Measurements from ENCODE around the gene FSTL4. TPM values are rescaled to one million over a fixed set of nuclear protein-coding genes. Genes with fewer than 3 reads are reported as not detected.

Gene FSTL4
- total RNA-seq, 1 experiment from 2014 or later = not detected

GRCh38 chr5:133444711-133445110 lies 167.6 kb downstream of the FSTL4 start:
- H3K27me3 ChIP-seq (ENCODE audit: insufficient read depth, low read depth) = no peaks in the 10 kb centered on the region
- no peak overlapping the region for H3K4me2 ChIP-seq
- H3K27ac ChIP-seq = no peak overlapping the region
- BruUV-seq (replicated peaks) = no TSS peak
- intact Hi-C loops (cut with micrococcal nuclease; ENCODE audit: unreplicated experiment) = no loop called here
- no peaks in the 10 kb centered on the region for H4K20me1 ChIP-seq (ENCODE audit: insufficient read depth)
- no peaks in the 10 kb centered on the region for H3K9me3 ChIP-seq (ENCODE audit: insufficient read depth, low read depth)
- no peak for TF ChIP-seq EZH2 (IDR thresholded peaks at IDR 0.05; ENCODE audit: low read depth)
- TF ChIP-seq, protein P1, sequence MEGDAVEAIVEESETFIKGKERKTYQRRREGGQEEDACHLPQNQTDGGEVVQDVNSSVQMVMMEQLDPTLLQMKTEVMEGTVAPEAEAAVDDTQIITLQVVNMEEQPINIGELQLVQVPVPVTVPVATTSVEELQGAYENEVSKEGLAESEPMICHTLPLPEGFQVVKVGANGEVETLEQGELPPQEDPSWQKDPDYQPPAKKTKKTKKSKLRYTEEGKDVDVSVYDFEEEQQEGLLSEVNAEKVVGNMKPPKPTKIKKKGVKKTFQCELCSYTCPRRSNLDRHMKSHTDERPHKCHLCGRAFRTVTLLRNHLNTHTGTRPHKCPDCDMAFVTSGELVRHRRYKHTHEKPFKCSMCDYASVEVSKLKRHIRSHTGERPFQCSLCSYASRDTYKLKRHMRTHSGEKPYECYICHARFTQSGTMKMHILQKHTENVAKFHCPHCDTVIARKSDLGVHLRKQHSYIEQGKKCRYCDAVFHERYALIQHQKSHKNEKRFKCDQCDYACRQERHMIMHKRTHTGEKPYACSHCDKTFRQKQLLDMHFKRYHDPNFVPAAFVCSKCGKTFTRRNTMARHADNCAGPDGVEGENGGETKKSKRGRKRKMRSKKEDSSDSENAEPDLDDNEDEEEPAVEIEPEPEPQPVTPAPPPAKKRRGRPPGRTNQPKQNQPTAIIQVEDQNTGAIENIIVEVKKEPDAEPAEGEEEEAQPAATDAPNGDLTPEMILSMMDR (conservative IDR thresholded peaks at IDR 0.05) = no peak
- peaks cover 6% of the 10 kb centered on the region; the same call in 1 of the 2 replicates for H3K4me1 ChIP-seq (replicated peaks; ENCODE audit: insufficient read depth)
- no peaks in the 10 kb centered on the region for H3K9me2 ChIP-seq (ENCODE audit: insufficient read depth)
- DNase-seq = no peak
- H2AFZ ChIP-seq = no peak overlapping the region
- POLR2A ChIA-PET (ENCODE audit: unreplicated experiment) = no interaction called here
- H3K79me2 ChIP-seq (ENCODE audit: low read depth) = no peaks in the 10 kb centered on the region
- no peak overlapping the region for H3K4me3 ChIP-seq
- CTCF ChIA-PET = no interaction called here
- no peaks in the 10 kb centered on the region for H3F3A ChIP-seq (ENCODE audit: insufficient read depth, low read depth)
- no peaks in the 10 kb centered on the region for H3K36me3 ChIP-seq (ENCODE audit: low read depth)

GRCh38 chr5:133441166-133441815 lies 171.1 kb downstream of the FSTL4 start:
- no peak overlapping the region for H2AFZ ChIP-seq
- H4K20me1 ChIP-seq (ENCODE audit: insufficient read depth) = no peaks in the 10 kb centered on the region
- H3K9me3 ChIP-seq (ENCODE audit: insufficient read depth, low read depth) = no peaks in the 10 kb centered on the region
- no peaks in the 10 kb centered on the region for H3K79me2 ChIP-seq (ENCODE audit: low read depth)
- H3F3A ChIP-seq (ENCODE audit: insufficient read depth, low read depth) = no peaks in the 10 kb centered on the region
- no peak for DNase-seq
- H3K36me3 ChIP-seq (ENCODE audit: low read depth) = no peaks in the 10 kb centered on the region
- no peaks in the 10 kb centered on the region for H3K9me2 ChIP-seq (ENCODE audit: insufficient read depth)
- ChIA-PET POLR2A (ENCODE audit: unreplicated experiment) (interaction anchor here (0.6 kb wide), 1 partner anchor 83 kb away, joined by 3 read pairs; no protein-coding TSS in a partner anchor), CTCF (no interaction called here)
- H3K27ac ChIP-seq = no peak overlapping the region
- BruUV-seq (replicated peaks) = no TSS peak
- intact Hi-C loops (cut with micrococcal nuclease; ENCODE audit: unreplicated experiment) = no loop called here
- no peak overlapping the region for H3K4me3 ChIP-seq
- TF ChIP-seq EZH2 (IDR thresholded peaks at IDR 0.05; ENCODE audit: low read depth) = no peak
- TF ChIP-seq, protein P1 (conservative IDR thresholded peaks at IDR 0.05) = no peak
- H3K27me3 ChIP-seq (ENCODE audit: insufficient read depth, low read depth) = no peaks in the 10 kb centered on the region
- H3K4me2 ChIP-seq = no peak overlapping the region
- peaks cover 10% of the 10 kb centered on the region; the same call in 1 of the 2 replicates for H3K4me1 ChIP-seq (replicated peaks; ENCODE audit: insufficient read depth)

GRCh38 chr5:133440467-133441115 lies 171.8 kb downstream of the FSTL4 start:
- no peak for DNase-seq
- no peak for TF ChIP-seq EZH2 (IDR thresholded peaks at IDR 0.05; ENCODE audit: low read depth)
- TF ChIP-seq, protein P1 (conservative IDR thresholded peaks at IDR 0.05) = no peak
- no TSS peak for BruUV-seq (replicated peaks)

More at GRCh38 chr5:133440467-133441115, 171.8 kb downstream of the FSTL4 start:
- H3K9me3 ChIP-seq (ENCODE audit: insufficient read depth, low read depth) = no peaks in the 10 kb centered on the region
- no peak overlapping the region for H3K27ac ChIP-seq
- H3K27me3 ChIP-seq (ENCODE audit: insufficient read depth, low read depth) = no peaks in the 10 kb centered on the region
- no peak overlapping the region for H3K4me3 ChIP-seq
- no peak overlapping the region for H2AFZ ChIP-seq
- H3K9me2 ChIP-seq (ENCODE audit: insufficient read depth) = no peaks in the 10 kb centered on the region
- ChIA-PET CTCF (no interaction called here), POLR2A (ENCODE audit: unreplicated experiment) (no interaction called here)
- H3K79me2 ChIP-seq (ENCODE audit: low read depth) = no peaks in the 10 kb centered on the region
- no peak overlapping the region for H3K4me2 ChIP-seq
- no peaks in the 10 kb centered on the region for H4K20me1 ChIP-seq (ENCODE audit: insufficient read depth)
- no peaks in the 10 kb centered on the region for H3F3A ChIP-seq (ENCODE audit: insufficient read depth, low read depth)
- H3K4me1 ChIP-seq (replicated peaks; ENCODE audit: insufficient read depth) = peaks cover 10% of the 10 kb centered on the region; the same call in 1 of the 2 replicates
- intact Hi-C loops (cut with micrococcal nuclease; ENCODE audit: unreplicated experiment) = no loop called here
- no peaks in the 10 kb centered on the region for H3K36me3 ChIP-seq (ENCODE audit: low read depth)
